Thyroid gland (tissue), 4 donors: ENCODE measurements around the gene CLPSL2. TPM values are rescaled to one million over a fixed set of nuclear protein-coding genes. Genes with fewer than 3 reads are reported as not detected.
"Not testable (repeated sequence)": the region's sequence is repeated elsewhere in the genome, so short reads cannot be mapped to it uniquely, and the experiment has no call there.

Experiments used
- DNase-seq, 2 donors: peaks; one replicate each; pipeline ENCODE4 v3.0.0-alpha.2; 2019
- H3K27ac ChIP-seq, 3 donors: fragments of 200-600 bp; sonication (generic); 1 replicate in 2 of 3; 2 replicates in 1 of 3; pipeline ENCODE4 v1.5.1; 2016 to 2019; ENCODE audit warnings: mild to moderate bottlenecking in 1 of 3, moderate library complexity in 1 of 3
- H3K27me3 ChIP-seq: fragments of 200-600 bp; sonication (generic); one replicate; pipeline ENCODE4 v1.5.1; 2019
- H3K36me3 ChIP-seq, 2 donors: fragments of 200-600 bp; sonication (generic); one replicate each; pipeline ENCODE4 v1.5.1; 2016 to 2019
- H3K4me1 ChIP-seq, 2 donors: fragments of 200-600 bp; sonication (generic); one replicate each; pipeline ENCODE4 v1.5.1; 2017 to 2019
- H3K4me3 ChIP-seq, 3 donors: fragments of 200-600 bp; sonication (generic); replicated peaks in 1 of 3; 1 replicate in 2 of 3; 2 replicates in 1 of 3; pipeline ENCODE4 v1.5.1; 2016; ENCODE audit warnings: mild to moderate bottlenecking in 1 of 3
- H3K9me3 ChIP-seq: fragments of 200-600 bp; sonication (generic); one replicate; pipeline ENCODE4 v1.5.1; 2017
- POLR2A ChIP-seq, 2 donors: fragments of 450-650 bp; IDR thresholded peaks; one replicate each; pipeline ENCODE4 v1.6.1; 2017; ENCODE audit warnings: antibody characterized with exemption in 2 of 2, mild to moderate bottlenecking in 2 of 2, moderate library complexity in 1 of 2
- WGBS, 2 donors: methylation state at CpG; one replicate each; pipeline ENCODE4 v1.1.5; 2017; 5-methylcytosine and 5-hydroxymethylcytosine counted together
- intact Hi-C: fragments of 100-400 bp; cut with DNase I; formaldehyde crosslinking; loops from one replicate; pipeline ENCODE4 v1.15.1; 2023
- total RNA-seq, 4 donors: library from RNA; depleted of rRNA; stranded (reverse); fragments of >200 nt; gene quantifications; one replicate each; pipeline ENCODE4 v1.2.3, GENCODE V29; 2016
- TF ChIP-seq, protein P1 (sequence below), 6 experiments: fragments of 200-600 bp in 3 of 6; fragments of 450-650 bp in 3 of 6; sonication (generic) in 3 of 6; IDR thresholded peaks; one replicate each; pipeline ENCODE4 v1.5.1; 2016 to 2019; ENCODE audit warnings: antibody characterized with exemption in 6 of 6, mild to moderate bottlenecking in 2 of 6, inconsistent platforms in 1 of 6, moderate library complexity in 1 of 6

The CLPSL2 gene
- total RNA-seq, 4 donors from 2014 or later, result not detected

DNA sequence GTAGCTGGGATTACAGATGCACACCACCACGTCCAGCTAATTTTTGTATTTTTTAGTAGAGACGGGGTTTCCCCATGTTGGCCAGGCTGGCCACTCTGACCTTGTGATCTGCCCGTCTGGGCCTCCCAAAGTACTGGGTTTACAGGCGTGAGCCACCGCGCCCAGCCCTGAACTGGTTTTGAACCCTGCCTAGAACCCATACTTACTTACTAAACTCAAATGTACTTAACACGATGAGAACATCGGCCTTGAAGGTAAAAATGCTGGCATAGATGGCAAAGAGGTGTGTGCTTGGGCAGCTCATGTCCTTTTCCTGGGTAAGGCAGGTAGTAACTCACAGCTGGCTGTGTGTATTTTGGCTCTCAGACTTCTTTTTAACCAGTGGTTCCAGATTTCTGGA is 42.8 kb upstream of the CLPSL2 start:
- H3K4me1 ChIP-seq, result peaks cover 46 to 64% of the 10 kb centered on the region in 2 donors
- no peaks in the 10 kb centered on the region for H3K36me3 ChIP-seq
- TF ChIP-seq POLR2A (IDR thresholded peaks at IDR 0.05), result no peak
- TF ChIP-seq, protein P1, sequence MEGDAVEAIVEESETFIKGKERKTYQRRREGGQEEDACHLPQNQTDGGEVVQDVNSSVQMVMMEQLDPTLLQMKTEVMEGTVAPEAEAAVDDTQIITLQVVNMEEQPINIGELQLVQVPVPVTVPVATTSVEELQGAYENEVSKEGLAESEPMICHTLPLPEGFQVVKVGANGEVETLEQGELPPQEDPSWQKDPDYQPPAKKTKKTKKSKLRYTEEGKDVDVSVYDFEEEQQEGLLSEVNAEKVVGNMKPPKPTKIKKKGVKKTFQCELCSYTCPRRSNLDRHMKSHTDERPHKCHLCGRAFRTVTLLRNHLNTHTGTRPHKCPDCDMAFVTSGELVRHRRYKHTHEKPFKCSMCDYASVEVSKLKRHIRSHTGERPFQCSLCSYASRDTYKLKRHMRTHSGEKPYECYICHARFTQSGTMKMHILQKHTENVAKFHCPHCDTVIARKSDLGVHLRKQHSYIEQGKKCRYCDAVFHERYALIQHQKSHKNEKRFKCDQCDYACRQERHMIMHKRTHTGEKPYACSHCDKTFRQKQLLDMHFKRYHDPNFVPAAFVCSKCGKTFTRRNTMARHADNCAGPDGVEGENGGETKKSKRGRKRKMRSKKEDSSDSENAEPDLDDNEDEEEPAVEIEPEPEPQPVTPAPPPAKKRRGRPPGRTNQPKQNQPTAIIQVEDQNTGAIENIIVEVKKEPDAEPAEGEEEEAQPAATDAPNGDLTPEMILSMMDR (IDR thresholded peaks at IDR 0.05), result no peak
- WGBS, 2 donors, result 92 to 93% methylated on average over 8 of the region's 8 CpGs
- no peak overlapping the region for H3K4me3 ChIP-seq
- H3K27ac ChIP-seq, result peak overlapping the region; percentile 99 to 100 (median 99)
- DNase-seq, result no peak
- intact Hi-C loops, result no loop called here
- no peaks in the 10 kb centered on the region for H3K9me3 ChIP-seq
- no peaks in the 10 kb centered on the region for H3K27me3 ChIP-seq

DNA sequence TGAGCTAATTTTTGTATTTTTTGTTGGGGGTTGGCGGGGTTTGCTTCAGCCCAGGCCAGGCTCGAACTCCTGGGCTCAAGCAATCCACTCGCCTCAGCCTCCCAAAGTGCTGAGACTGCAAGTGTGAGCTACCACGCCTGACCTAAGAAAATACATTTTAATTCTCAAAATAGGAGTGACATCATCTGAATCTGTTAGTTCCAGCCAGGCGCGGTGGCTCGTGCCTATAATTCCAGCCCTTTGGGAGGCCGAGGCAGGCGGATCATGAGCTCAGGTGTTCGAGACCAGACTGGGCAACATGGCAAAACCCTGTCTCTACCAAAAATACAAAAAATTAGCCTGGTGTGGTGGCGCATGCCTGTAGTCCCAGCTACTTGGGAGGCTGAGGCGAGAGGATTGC is 42.1 kb upstream of the CLPSL2 start:
- intact Hi-C loops, DNase-seq, H3K27me3 ChIP-seq, H3K9me3 ChIP-seq, H3K4me3 ChIP-seq, H3K36me3 ChIP-seq: not testable (repeated sequence)
- Histone ChIP-seq H3K27ac (peak overlapping the region in 2 of 3 donors; percentile 99 to 100), H3K4me1 (peaks cover 39 to 57% of the 10 kb centered on the region in 2 donors)
- WGBS, 2 donors, result 96 to 97% methylated on average over 12 of the region's 12 CpGs

- intact Hi-C loops, result loop anchor here (5.0 kb wide), 1 partner anchor 153 kb away; no protein-coding TSS in a partner anchor
- no peaks in the 10 kb centered on the region for H3K27me3 ChIP-seq
- TF ChIP-seq POLR2A (IDR thresholded peaks at IDR 0.05), result no peak
- TF ChIP-seq, protein P1 (IDR thresholded peaks at IDR 0.05), result no peak
- H3K4me3 ChIP-seq, result no peak overlapping the region
- H3K4me1 ChIP-seq, result peaks cover 29 to 46% of the 10 kb centered on the region in 2 donors
- H3K9me3 ChIP-seq, result no peaks in the 10 kb centered on the region
- H3K36me3 ChIP-seq, result no peaks in the 10 kb centered on the region
- peak overlapping the region in 2 of 3 donors; percentile 99 to 100 for H3K27ac ChIP-seq
- DNase-seq, result peak; percentile 54 to 61
- WGBS, 2 donors, result 83 to 92% methylated on average over 2 to 3 of the region's 3 CpGs
Measured at GRCh38 chr6:35735452-35735851, 40.9 kb upstream of the CLPSL2 start.

DNA sequence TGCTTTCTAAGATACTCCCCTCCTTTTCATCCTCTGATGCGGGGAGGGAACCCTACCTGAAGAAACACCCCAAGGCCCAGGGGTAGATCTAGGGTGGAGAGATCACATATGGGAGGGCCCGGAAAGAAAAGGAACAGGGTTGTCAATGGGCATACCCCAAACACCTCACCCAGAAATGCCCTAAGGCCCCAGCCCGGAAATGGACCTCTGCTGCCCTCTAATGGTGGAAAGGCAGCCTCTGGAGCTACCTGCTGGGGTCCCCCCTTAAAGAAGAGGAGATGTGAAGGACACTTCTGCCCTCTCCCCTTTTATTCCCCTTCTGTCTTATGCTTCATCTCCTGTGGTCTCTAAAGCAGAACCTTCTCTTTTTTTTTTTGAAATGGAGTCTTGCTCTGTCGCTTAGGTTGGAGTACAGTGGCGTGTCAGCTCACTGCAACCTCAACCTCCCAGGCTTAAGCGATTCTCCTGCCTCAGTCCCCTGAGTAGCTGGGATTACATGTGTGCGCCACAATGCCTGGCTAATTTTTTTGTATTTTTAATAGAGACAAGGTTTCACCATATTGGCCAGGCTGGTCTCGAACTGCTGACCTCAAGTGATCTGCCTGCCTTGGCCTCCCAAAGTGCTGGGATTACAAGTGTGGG is 40.0 kb upstream of the CLPSL2 start:
- peak; percentile 76 to 81 for DNase-seq
- Histone ChIP-seq H3K4me3 (no peak overlapping the region), H3K27me3 (no peaks in the 10 kb centered on the region), H3K9me3 (no peaks in the 10 kb centered on the region), H3K4me1 (peaks cover 20 to 37% of the 10 kb centered on the region in 2 donors), H3K36me3 (no peaks in the 10 kb centered on the region), H3K27ac (peak overlapping the region in 1 of 3 donors; percentile 99)
- intact Hi-C loops, result loop anchor here (2.0 to 5.0 kb wide), 2 partner anchors 154 to 214 kb away; no protein-coding TSS in a partner anchor
- TF ChIP-seq, protein P1 (IDR thresholded peaks at IDR 0.05), result peak; percentile 66 to 93 (median 86)
- TF ChIP-seq POLR2A (IDR thresholded peaks at IDR 0.05), result no peak
- 60 to 62% methylated on average over 8 of the region's 8 CpGs for WGBS, 2 donors

- Histone ChIP-seq H3K27me3 (no peaks in the 10 kb centered on the region), H3K4me3 (no peak within 1 kb of the TSS), H3K4me1 (peaks cover 16 to 35% of the 10 kb centered on the region in 2 donors), H3K27ac (peak within 1 kb of the TSS in 2 of 3 donors; percentile 99 to 100), H3K9me3 (no peaks in the 10 kb centered on the region), H3K36me3 (no peaks in the 10 kb centered on the region)
- WGBS, 2 donors, result 90 to 93% methylated on average over 5 to 10 of the region's 10 CpGs
- intact Hi-C loops, result loop anchor here (2.0 to 5.0 kb wide), 2 partner anchors 155 to 214 kb away; no protein-coding TSS in a partner anchor
- no peak for DNase-seq
- TF ChIP-seq POLR2A (IDR thresholded peaks at IDR 0.05), result no peak
- TF ChIP-seq, protein P1 (IDR thresholded peaks at IDR 0.05), result no peak
Measured at GRCh38 chr6:35736982-35737412, 39.4 kb upstream of the CLPSL2 start, which contains the start of gene ARMC12. Gene ARMC12, plus strand, starts transcription at chr6:35737032. Its CDS starts 77 bp downstream, at chr6:35737109.
